AG04450 (cell line): ENCODE data around the gene CBL. TPM values are rescaled to one million over a fixed set of nuclear protein-coding genes. Genes with fewer than 3 reads are reported as not detected.

Experiments used
- CTCF ChIA-PET: fragments of 300-600, 350-600 bp; formaldehyde crosslinking; extraction: SDS; loops from one replicate; lab custom pipeline; 2022; ENCODE audit warnings: antibody characterized with exemption, inconsistent platforms; lab: Charles Lee
- POLR2A ChIA-PET: fragments of 350-600 bp; formaldehyde crosslinking; extraction: SDS; loops from one replicate; lab custom pipeline; 2021; ENCODE audit warnings: antibody characterized with exemption, inconsistent platforms; lab: Yijun Ruan, JAX
- DNase-seq: peaks from one replicate; pipeline ENCODE4 v3.0.0-alpha.2; 2011; ENCODE audit warnings: low read depth, low spot score
- H3K27ac ChIP-seq: one replicate; pipeline ENCODE4 v1.5.1; 2012; ENCODE audit warnings: low read depth, low read length, control low read depth
- H3K27me3 ChIP-seq: one replicate; pipeline ENCODE4 v1.6.0; 2012; ENCODE audit warnings: low read length; ENCODE audit not compliant: control insufficient read depth, insufficient read depth
- H3K4me3 ChIP-seq: 2 replicates; pipeline ENCODE4 v1.5.1; 2011; ENCODE audit warnings: mild to moderate bottlenecking, low read depth, low read length, control low read depth
- H3K9me3 ChIP-seq: 2 replicates; pipeline ENCODE4 v1.5.1; 2012; ENCODE audit warnings: low read length; ENCODE audit not compliant: control insufficient read depth, insufficient read depth
- polyA plus RNA-seq: library from polyadenylated mRNA; depleted of rRNA; stranded (reverse); fragments of >200 nt; gene quantifications from 2 replicates; pipeline ENCODE4 v1.2.3, GENCODE V29; 2011
- TF ChIP-seq, protein P1 (sequence below): IDR thresholded peaks from 2 replicates; pipeline ENCODE4 v1.5.1; 2011; ENCODE audit warnings: low read depth, low read length, control low read depth, inconsistent platforms

The CBL gene
- polyA plus RNA-seq, 1 experiment, result 24.3 TPM

DNA sequence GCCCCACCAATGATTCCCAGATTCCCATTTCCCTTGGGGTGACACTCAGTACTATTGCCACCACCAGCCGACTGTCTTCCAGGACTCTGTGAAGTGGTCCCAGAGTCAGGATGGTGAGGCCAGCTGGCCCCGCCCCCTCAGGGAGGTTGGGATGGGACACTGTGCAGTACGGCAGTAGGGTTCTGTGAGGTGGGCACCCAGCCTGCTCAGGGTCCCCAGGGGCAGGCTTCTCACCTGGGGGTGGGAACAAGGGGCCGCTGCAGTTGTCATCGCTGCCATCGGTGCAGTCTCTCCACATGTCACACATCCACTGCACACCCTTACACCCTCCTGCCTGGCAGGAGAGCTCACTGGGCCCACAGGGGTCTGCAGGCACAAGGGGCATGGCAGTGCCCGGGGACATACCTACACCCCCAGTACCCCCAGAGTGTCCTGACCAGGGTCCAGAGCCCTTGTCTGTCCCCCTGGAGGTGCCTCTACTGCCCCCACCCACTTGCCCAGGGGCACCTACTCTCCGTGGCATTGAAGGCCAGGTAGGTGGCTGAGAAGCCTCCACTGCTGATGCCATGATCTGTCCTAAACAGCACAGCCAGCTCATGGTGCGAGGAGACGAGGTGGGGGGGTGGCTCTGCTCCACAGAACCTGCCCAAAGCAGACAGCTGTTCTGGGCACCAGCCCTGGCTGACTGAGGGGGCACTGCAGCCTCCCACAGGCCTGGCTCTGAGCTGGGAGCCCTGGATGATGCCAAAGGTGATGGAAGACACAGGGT lies 136.4 kb downstream of the CBL start:
- CTCF ChIA-PET, result interaction anchor here (2.5 to 6.4 kb wide), 3 partner anchors 14 to 132 kb away, joined by 15 to 80 read pairs (median 48); partner anchors contain the start of gene USP2
- POLR2A ChIA-PET, result no interaction called here
- DNase-seq, result no peak
- Histone ChIP-seq H3K27me3 (peaks cover 32% of the 10 kb centered on the region), H3K4me3 (no peak overlapping the region), H3K9me3 (no peaks in the 10 kb centered on the region), H3K27ac (no peak overlapping the region)
- TF ChIP-seq, protein P1, sequence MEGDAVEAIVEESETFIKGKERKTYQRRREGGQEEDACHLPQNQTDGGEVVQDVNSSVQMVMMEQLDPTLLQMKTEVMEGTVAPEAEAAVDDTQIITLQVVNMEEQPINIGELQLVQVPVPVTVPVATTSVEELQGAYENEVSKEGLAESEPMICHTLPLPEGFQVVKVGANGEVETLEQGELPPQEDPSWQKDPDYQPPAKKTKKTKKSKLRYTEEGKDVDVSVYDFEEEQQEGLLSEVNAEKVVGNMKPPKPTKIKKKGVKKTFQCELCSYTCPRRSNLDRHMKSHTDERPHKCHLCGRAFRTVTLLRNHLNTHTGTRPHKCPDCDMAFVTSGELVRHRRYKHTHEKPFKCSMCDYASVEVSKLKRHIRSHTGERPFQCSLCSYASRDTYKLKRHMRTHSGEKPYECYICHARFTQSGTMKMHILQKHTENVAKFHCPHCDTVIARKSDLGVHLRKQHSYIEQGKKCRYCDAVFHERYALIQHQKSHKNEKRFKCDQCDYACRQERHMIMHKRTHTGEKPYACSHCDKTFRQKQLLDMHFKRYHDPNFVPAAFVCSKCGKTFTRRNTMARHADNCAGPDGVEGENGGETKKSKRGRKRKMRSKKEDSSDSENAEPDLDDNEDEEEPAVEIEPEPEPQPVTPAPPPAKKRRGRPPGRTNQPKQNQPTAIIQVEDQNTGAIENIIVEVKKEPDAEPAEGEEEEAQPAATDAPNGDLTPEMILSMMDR, result no peak

DNA sequence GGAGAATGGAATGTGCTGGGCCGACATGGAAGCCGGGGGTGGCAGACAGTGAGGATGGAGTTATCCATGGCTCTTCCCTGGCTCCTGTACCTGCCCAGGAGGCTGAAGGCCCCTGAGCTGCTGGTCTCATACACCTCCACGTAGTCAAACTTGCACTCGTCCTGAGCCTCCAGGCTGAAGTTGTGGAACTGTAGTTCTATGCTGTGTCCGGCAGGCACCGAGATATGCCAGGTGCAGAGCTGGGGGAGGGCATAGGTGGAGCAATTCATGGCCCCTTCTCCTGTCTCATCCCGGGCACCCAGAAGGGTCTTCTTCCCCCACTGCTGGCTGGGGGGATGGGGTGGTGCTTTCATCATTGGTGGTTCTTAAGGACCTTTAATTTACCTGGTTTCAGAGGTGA lies 137.6 kb downstream of the CBL start:
- ChIA-PET CTCF (interaction anchor here (1.9 kb wide), 1 partner anchor 12 kb away, joined by 13 read pairs; no protein-coding TSS in a partner anchor), POLR2A (interaction anchor here (0.9 kb wide), 1 partner anchor 17 kb away, joined by 3 read pairs; no protein-coding TSS in a partner anchor)
- Histone ChIP-seq H3K9me3 (no peaks in the 10 kb centered on the region), H3K4me3 (no peak overlapping the region), H3K27me3 (peaks cover 40% of the 10 kb centered on the region), H3K27ac (no peak overlapping the region)
- DNase-seq, result no peak
- TF ChIP-seq, protein P1, result no peak

DNA sequence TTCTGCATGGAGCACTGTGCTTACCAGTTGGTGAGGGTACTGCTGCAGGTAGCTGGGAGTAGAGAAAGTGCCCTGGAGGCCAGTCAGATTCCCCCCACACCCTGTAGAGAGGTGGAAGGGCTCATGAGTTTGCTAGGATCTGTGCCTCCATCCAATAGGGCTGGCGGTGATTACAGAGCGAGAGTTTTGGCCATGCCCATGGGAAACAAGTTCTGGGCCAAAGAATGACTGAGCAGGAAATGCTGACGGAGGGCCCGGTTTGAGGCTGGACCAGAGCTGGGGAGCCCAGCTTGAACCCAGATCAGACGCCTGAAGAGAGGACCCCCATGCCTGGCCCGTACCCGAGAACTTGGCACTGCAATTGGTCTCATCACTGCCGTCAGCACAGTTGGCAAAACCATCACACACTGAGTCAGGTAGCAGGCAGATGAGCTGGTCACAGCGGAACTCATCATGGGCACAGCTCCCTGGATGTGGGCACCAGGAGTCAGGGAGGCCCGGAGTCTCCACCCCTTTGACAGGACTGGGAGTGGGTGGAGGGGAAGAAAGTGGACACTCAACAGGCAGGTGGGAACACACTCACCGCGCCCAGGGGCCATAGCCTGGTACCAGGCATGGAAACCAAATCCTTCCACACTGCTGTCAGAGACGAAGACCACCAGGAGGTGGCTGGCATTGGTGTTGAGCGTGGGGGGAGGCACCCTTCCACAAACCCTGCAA lies 138.3 kb downstream of the CBL start:
- Histone ChIP-seq H3K27me3 (peaks cover 40% of the 10 kb centered on the region), H3K4me3 (no peak overlapping the region), H3K27ac (no peak overlapping the region), H3K9me3 (no peaks in the 10 kb centered on the region)
- POLR2A ChIA-PET, result no interaction called here
- CTCF ChIA-PET, result interaction anchor here (1.9 kb wide), 1 partner anchor 12 kb away, joined by 13 read pairs; no protein-coding TSS in a partner anchor
- TF ChIP-seq, protein P1, result no peak
- DNase-seq, result no peak

DNA sequence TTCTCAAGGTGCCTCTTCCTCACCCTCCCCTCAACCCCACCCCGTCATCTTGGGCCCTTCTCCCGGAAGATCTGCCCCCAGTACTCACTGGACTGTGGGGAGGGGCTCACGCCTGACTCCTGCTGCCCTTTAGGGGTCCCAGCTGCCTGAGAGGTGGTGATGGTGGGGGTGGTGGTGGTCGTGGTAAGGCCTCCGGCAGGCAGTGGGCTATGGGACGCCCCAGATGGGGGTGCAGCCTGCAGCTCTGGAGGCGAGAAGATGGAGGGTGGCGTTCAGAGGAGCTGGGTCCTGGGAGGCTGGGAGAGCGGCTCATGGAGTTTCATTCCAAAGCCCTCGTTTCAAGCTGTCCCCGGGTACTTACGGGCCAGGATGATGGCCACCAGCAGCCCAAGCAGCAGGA lies 139.5 kb downstream of the CBL start:
- POLR2A ChIA-PET, result no interaction called here
- Histone ChIP-seq H3K9me3 (no peaks in the 10 kb centered on the region), H3K4me3 (no peak overlapping the region), H3K27ac (no peak overlapping the region), H3K27me3 (peaks cover 49% of the 10 kb centered on the region)
- no peak for DNase-seq
- TF ChIP-seq, protein P1, result no peak
- CTCF ChIA-PET, result interaction anchor here (1.0 kb wide), 1 partner anchor 29 kb away, joined by 3 read pairs; no protein-coding TSS in a partner anchor
